DMS153 treated with DMSO at 0.1 percent for 48 hours (cell line): ENCODE data around the gene PPP5C.
"Not testable (repeated sequence)": the region's sequence is repeated elsewhere in the genome, so short reads cannot be mapped to it uniquely, and the experiment has no call there.

Experiments used
- DNase-seq: peaks from one replicate; lab custom pipeline; 2025; ENCODE audit not compliant: unreplicated experiment; lab: John Stamatoyannopoulos, UW

The PPP5C gene

DNA sequence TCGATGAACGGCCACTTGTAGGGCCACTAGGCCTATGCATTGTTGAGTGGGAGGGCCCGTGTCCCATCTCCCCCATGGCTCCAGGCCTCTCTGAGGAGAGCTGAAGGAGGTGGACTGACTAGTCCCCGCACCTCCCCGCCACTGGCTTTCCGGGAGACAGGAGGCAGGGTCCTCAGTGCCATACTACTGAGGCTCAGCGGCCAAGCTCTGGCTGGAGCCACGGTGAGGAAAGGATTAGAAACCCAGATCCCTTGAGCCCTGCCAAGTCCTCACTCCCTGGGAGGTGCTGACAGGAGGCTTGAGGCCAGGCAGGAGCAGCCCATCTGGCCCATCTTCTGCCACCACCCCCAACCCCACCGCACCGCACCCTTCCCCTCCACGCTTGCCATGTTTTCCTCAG lies 37.5 kb downstream of the PPP5C start:
- DNase-seq = no peak

DNA sequence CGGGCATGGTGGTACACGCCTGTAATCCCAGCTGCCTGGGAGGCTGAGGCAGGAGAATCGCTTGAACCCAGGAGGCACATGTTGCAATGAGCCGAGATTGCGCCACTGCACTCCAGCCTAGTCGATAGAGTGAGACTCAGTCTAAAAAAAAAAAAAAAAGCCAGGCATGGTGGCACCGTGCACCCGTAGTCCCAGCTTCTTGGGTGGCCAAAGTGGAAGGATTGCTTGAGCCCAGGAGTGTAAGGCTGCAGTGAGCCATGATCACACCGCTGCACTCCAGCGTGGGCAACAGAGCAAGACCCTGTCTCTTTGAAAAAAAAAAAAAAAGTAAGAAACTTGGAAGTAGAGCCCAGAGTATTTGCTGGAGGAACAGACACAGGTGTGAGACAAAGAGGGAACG lies 38.7 kb downstream of the PPP5C start:
- DNase-seq = no peak

GRCh38 chr19:46386151-46386550 lies 39.3 kb downstream of the PPP5C start:
- no peak for DNase-seq

DNA sequence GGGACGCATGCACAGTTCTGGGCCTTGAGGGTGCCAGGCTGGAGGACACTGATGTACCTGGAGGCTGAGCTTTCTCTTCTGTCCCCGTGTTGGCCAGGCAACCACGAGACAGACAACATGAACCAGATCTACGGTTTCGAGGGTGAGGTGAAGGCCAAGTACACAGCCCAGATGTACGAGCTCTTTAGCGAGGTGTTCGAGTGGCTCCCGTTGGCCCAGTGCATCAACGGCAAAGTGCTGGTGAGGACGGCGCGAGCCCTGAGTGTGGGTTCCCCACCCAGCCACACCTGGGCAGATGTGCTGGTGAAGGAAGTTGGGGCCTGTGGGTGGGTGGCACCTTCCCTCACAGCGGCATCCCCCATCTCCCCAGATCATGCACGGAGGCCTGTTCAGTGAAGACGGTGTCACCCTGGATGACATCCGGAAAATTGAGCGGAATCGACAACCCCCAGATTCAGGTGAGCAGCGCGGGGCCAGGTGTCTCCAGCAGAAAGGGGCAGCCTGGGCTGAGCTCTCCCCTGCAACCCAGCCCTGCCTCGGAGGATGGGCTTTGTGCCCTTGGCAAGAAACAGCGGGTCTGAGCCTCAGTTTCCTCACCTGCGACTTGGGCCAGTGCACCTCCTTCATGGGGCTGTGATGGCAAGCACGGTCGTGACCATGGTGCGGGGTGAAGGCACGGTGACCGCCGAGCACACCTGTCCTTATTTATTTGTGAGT lies 40.3 kb downstream of the PPP5C start:
- DNase-seq = no peak

- DNase-seq = no peak
Observed at GRCh38 chr19:46387713-46388130, 40.8 kb downstream of the PPP5C start.

- no peak for DNase-seq
Observed at GRCh38 chr19:46388311-46389095, 41.6 kb downstream of the PPP5C start.

DNA sequence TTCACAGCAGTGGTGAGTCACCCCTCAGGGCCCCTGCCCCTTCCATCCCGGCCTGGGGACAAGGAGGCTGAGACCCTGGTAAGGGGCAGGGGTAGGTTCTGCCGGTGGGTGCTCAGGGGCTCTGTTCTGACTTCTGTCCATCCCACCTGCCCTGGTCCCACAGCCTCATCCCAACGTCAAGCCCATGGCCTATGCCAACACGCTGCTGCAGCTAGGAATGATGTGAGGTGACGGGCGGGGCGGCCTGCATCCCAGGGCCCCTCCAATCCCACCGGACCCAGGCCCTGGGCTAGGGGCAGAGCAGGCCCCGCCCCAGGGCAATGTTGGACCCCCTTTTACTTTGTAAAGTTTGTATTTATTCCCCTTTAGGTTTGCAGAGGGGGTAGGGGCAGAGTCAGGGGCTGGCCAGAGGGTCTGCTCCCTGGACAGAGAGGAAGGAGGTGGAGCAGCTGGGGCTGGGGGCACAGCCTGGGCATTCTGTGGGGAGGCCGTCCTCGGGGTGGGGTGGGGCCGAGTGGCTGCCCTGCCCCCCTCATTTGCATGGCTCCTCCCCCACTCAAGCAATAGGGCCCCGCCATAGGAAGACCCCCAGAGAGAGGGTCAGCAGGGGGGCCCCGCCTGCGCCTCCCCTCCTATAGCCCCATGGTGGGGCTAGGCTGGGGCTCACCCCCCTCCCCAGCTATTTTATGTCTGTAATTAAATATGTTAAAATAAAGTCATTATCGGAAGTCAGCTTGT lies 43.4 kb downstream of the PPP5C start:
- DNase-seq = no peak

GRCh38 chr19:46390866-46391265 lies 44.0 kb downstream of the PPP5C start:
- no peak for DNase-seq

GRCh38 chr19:46391296-46392251 lies 44.7 kb downstream of the PPP5C start:
- no peak for DNase-seq

DNA sequence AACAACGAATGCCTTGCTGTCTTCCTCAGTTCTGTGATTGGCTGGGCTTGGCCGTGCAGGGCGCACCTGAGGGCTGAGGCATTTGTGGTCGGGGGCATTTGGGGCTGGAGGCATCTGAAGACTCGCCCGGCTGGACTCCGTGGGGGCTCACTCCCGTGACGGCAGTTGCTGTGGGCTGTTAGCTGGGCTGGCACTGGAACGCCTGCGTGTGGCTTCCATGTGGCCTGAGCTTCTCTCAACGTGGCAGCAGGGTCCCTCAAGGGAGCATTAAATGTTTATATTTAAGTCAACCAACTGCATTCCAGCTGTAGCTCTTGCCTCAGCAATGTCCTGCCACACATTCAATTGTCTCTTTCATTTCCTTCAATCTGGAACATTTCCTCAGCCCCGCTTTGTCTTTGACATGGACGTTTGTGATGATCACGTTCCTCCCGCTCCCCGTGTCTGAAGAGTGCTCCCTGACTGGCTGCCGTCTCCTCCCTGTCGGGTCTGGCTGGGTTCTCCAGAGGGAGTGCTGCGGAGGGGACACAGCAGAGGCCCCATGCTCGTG lies 45.4 kb downstream of the PPP5C start:
- no peak for DNase-seq

- DNase-seq = no peak
Observed at GRCh38 chr19:46392837-46393236, 46.0 kb downstream of the PPP5C start.

- no peak for DNase-seq
Observed at GRCh38 chr19:46393456-46394401, 46.8 kb downstream of the PPP5C start.

DNA sequence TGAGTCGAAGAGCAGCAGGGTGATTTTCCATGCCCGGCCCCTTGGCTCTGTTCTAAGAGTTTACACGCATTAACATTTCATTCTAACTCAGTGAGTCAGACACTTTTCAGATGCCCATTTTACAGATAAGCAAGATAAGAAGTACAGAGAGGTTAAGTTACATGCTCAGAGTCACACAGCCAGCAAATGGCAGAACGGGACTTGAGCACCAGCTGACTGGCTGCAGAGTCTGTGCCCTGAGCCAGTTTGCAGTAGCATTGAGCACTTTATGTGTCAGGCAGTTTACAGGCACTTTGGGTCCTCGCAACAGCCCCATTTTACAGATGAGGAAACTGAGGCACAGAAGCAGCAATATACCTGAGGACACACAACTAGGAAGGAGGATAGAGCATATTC lies 47.5 kb downstream of the PPP5C start:
- no peak for DNase-seq

DNA sequence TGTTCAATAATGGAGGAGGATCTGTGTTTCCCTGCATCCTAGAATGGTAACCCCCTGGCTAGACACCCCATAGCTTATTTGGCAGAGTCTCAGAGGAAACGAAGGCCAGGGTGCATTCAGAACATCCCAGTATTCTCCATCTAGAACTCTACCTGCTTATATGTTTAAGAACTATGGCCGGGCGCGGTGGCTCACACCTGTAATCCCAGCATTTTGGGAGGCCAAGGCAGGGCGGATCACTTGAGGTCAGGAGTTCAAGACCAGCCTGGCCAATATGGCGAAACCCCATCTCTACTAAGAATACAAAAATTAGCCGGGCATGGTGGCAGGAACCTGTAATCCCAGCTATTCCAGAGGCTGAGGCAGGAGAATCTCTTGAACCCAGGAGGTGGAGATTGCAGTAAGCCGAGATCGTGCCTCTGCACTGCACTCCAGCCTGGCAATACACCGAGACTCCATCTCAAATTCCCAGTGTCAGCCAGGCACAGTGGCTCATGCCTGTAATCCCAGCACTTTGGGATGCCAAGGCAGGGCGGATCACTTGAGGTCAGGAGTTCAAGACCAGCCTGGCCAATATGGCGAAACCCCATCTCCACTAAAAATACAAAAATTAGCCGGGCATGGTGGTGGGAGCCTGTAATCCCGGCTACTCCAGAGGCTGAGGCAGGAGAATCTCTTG lies 51.1 kb downstream of the PPP5C start:
- DNase-seq = not testable (repeated sequence)

DNA sequence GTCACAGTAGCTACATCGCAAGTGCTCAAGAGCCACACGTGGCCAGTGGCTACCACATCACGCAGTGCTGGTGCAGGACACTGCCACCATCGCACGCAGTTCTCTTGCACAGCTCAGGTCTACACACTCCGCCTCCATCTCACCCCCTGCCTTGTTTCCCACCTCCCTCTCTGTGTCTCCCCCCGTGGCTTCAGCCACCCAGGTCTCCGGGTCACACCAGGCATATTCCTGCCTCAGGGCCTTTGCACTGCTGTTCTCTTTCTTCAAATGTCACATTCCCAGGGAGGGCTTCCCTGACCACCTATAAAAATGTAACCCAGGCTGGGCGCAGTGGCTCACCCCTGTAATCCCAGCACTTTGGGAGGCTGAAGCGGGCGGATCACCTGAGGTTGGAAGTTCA lies 55.8 kb downstream of the PPP5C start:
- no peak for DNase-seq

DNA sequence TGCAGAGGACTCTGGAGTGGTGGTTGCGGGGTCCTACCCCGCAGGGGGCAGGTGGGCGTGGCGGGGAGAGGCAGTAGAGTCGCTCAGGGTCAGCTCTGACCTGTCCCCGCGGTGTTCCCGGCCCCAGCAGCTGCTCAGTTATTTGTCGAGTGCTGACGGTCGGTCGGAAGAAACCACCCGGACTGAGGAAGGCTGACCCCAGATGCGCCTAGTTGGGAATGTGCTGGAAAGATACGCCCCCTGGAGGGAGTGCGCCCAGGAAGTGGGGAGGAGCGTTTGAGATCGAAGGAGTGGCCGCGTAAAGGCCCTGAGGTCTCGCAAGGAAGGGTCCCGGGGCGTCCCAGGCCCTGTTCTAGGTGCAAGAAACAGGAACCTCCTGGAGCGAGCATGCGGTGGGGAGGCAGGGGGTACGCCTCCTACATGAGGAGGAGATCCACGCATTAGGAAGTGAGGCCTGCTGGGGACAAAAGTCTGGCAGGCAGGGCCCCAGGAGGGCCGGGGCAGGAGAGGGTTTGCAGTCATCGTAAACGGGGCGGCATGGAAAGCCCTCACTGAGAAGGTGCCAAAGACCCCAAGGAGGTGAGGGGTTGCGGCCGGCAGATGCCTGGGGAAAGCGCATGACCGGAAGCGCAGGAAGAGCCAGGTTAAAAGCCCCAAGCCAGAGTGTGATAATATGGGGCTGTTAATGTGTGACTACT lies 57.3 kb downstream of the PPP5C start:
- peak; percentile 12 for DNase-seq

- DNase-seq = no peak
Observed at GRCh38 chr19:46404753-46405468, 58.0 kb downstream of the PPP5C start.

DNA sequence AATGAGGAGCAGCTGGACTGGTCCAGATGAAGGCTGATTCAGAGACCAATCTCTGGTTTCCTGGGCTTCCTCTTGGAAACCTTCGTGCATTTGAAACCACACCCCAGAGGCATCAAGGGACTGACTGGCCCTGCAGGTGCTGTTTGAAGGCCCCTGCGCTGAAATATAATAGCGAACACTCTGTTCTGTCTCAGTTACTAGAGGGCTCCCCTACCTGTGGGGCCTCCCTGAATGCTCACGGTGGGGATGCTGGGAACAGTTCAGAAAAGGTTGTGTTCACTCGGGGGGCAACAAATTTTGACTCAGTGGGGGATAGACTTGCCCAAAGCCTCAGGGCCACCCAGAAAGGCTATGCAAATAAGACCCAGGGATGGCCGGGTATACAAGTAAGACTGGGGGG lies 60.1 kb downstream of the PPP5C start:
- peak; percentile 6 for DNase-seq
